ENCODE data around the gene TUSC2. TPM values are rescaled to one million over a fixed set of nuclear protein-coding genes. Genes with fewer than 3 reads are reported as not detected.

Gene TUSC2
- total and polyA plus RNA-seq, 9 of the 15 experiments (the other 6 are each of a cell fraction or from before 2014, with no cell fraction given), result 2.8 to 67.5 (median 25.8) TPM

- TF ChIP-seq, protein P1, sequence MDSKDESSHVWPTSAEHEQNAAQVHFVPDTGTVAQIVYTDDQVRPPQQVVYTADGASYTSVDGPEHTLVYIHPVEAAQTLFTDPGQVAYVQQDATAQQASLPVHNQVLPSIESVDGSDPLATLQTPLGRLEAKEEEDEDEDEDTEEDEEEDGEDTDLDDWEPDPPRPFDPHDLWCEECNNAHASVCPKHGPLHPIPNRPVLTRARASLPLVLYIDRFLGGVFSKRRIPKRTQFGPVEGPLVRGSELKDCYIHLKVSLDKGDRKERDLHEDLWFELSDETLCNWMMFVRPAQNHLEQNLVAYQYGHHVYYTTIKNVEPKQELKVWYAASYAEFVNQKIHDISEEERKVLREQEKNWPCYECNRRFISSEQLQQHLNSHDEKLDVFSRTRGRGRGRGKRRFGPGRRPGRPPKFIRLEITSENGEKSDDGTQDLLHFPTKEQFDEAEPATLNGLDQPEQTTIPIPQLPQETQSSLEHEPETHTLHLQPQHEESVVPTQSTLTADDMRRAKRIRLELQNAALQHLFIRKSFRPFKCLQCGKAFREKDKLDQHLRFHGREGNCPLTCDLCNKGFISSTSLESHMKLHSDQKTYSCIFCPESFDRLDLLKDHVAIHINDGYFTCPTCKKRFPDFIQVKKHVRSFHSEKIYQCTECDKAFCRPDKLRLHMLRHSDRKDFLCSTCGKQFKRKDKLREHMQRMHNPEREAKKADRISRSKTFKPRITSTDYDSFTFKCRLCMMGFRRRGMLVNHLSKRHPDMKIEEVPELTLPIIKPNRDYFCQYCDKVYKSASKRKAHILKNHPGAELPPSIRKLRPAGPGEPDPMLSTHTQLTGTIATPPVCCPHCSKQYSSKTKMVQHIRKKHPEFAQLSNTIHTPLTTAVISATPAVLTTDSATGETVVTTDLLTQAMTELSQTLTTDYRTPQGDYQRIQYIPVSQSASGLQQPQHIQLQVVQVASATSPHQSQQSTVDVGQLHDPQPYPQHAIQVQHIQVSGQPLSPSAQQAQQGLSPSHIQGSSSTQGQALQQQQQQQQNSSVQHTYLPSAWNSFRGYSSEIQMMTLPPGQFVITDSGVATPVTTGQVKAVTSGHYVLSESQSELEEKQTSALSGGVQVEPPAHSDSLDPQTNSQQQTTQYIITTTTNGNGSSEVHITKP (IDR thresholded peaks at IDR 0.05; ENCODE audit: partially characterized antibody), result peak; percentile 23
- TF ChIP-seq SUPT5H (IDR thresholded peaks at IDR 0.05) (peak; percentile 60), PHF8 (IDR thresholded peaks at IDR 0.05; ENCODE audit: borderline replicate concordance, low read length) (peak; percentile 75; the same call in 1 of the 2 replicates), ZNF124 (CRISPR knock-in tag; IDR thresholded peaks at IDR 0.05) (no peak), HOXB6 (CRISPR knock-in tag; IDR thresholded peaks at IDR 0.05; ENCODE audit: borderline replicate concordance) (no peak), SIRT6 (IDR thresholded peaks at IDR 0.05; ENCODE audit: low read depth, low read length) (no peak), CBX1 (IDR thresholded peaks at IDR 0.05; ENCODE audit: low read depth) (no peak), KLF13 (tag; IDR thresholded peaks at IDR 0.05; ENCODE audit: borderline replicate concordance, low read depth) (peak; percentile 71; the same call in 1 of the 2 replicates), XRCC4 (IDR thresholded peaks at IDR 0.05; ENCODE audit: extremely low read depth, insufficient read depth, insufficient read length) (no peak), ELF2 (CRISPR knock-in tag; IDR thresholded peaks at IDR 0.05) (no peak), NFIX (CRISPR knock-in tag; IDR thresholded peaks at IDR 0.05; ENCODE audit: low read depth) (no peak), MYC (IDR thresholded peaks at IDR 0.05; ENCODE audit: low read depth, low read length) (peak; percentile 32; the same call in 1 of the 2 replicates), MYC (CRISPR knock-in tag; IDR thresholded peaks at IDR 0.05; ENCODE audit: borderline replicate concordance, low read depth) (0 out of 2 replicates have a peak, but pooled peaks have one; percentile 61), NR4A1 (CRISPR knock-in tag; IDR thresholded peaks at IDR 0.05) (no peak), NR4A1 (tag; IDR thresholded peaks at IDR 0.05) (0 out of 2 replicates have a peak, but pooled peaks have one; percentile 29), YBX1 (IDR thresholded peaks at IDR 0.05) (no peak), RBM34 (IDR thresholded peaks at IDR 0.05; ENCODE audit: borderline replicate concordance, insufficient read depth, low read length) (no peak)
- TF ChIP-seq, protein P2, sequence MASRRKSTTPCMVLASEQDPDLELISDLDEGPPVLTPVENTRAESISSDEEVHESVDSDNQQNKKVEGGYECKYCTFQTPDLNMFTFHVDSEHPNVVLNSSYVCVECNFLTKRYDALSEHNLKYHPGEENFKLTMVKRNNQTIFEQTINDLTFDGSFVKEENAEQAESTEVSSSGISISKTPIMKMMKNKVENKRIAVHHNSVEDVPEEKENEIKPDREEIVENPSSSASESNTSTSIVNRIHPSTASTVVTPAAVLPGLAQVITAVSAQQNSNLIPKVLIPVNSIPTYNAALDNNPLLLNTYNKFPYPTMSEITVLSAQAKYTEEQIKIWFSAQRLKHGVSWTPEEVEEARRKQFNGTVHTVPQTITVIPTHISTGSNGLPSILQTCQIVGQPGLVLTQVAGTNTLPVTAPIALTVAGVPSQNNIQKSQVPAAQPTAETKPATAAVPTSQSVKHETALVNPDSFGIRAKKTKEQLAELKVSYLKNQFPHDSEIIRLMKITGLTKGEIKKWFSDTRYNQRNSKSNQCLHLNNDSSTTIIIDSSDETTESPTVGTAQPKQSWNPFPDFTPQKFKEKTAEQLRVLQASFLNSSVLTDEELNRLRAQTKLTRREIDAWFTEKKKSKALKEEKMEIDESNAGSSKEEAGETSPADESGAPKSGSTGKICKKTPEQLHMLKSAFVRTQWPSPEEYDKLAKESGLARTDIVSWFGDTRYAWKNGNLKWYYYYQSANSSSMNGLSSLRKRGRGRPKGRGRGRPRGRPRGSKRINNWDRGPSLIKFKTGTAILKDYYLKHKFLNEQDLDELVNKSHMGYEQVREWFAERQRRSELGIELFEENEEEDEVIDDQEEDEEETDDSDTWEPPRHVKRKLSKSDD (conservative IDR thresholded peaks at IDR 0.05; ENCODE audit: low read length), result no peak
- TF ChIP-seq, protein P3, sequence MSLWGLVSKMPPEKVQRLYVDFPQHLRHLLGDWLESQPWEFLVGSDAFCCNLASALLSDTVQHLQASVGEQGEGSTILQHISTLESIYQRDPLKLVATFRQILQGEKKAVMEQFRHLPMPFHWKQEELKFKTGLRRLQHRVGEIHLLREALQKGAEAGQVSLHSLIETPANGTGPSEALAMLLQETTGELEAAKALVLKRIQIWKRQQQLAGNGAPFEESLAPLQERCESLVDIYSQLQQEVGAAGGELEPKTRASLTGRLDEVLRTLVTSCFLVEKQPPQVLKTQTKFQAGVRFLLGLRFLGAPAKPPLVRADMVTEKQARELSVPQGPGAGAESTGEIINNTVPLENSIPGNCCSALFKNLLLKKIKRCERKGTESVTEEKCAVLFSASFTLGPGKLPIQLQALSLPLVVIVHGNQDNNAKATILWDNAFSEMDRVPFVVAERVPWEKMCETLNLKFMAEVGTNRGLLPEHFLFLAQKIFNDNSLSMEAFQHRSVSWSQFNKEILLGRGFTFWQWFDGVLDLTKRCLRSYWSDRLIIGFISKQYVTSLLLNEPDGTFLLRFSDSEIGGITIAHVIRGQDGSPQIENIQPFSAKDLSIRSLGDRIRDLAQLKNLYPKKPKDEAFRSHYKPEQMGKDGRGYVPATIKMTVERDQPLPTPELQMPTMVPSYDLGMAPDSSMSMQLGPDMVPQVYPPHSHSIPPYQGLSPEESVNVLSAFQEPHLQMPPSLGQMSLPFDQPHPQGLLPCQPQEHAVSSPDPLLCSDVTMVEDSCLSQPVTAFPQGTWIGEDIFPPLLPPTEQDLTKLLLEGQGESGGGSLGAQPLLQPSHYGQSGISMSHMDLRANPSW (CRISPR knock-in tag; IDR thresholded peaks at IDR 0.05), result no peak
Observed at GRCh38 chr3:50298836-50299637, 29.0 kb downstream of the TUSC2 start, which contains the start of the genes HYAL3 and NAA80 (continued).
